H9 (cell line): ENCODE measurements around the gene LYPD1. TPM values are rescaled to one million over a fixed set of nuclear protein-coding genes. Genes with fewer than 3 reads are reported as not detected.

Experiments
- DNase-seq: peaks from one replicate; pipeline ENCODE4 v3.0.0-alpha.2; 2017
- H2AFZ ChIP-seq: one replicate; pipeline ENCODE4 v1.6.1; 2013; ENCODE audit warnings: mild to moderate bottlenecking, low read length, control low read depth, moderate library complexity
- H2AK5ac ChIP-seq: 2 replicates; pipeline ENCODE4 v1.6.1; 2013; ENCODE audit warnings: low read length, control low read depth, mixed read lengths; ENCODE audit not compliant: insufficient read length
- H2BK120ac ChIP-seq: one replicate; pipeline ENCODE4 v1.6.1; 2013; ENCODE audit warnings: low read depth, mild to moderate bottlenecking, low read length, control low read depth, inconsistent platforms; ENCODE audit not compliant: poor library complexity, severe bottlenecking
- H2BK12ac ChIP-seq: 2 replicates; pipeline ENCODE4 v1.6.1; 2013; ENCODE audit warnings: low read length, control low read depth, mixed read lengths, low read depth; ENCODE audit not compliant: insufficient read length
- H2BK15ac ChIP-seq: 2 replicates; pipeline ENCODE4 v1.6.1; 2013; ENCODE audit warnings: low read depth, low read length, control low read depth
- H2BK20ac ChIP-seq: one replicate; pipeline ENCODE4 v1.6.1; 2013; ENCODE audit warnings: low read depth, mild to moderate bottlenecking, low read length, control low read depth, inconsistent platforms; ENCODE audit not compliant: poor library complexity, severe bottlenecking
- H2BK5ac ChIP-seq: 2 replicates; pipeline ENCODE4 v1.6.1; 2013; ENCODE audit warnings: low read length, control low read depth, mixed read lengths; ENCODE audit not compliant: insufficient read length
- H3K14ac ChIP-seq: 2 replicates; pipeline ENCODE4 v1.6.1; 2013; ENCODE audit warnings: low read length, control low read depth; ENCODE audit not compliant: insufficient read depth
- H3K18ac ChIP-seq: 2 replicates; pipeline ENCODE4 v1.6.1; 2013; ENCODE audit warnings: low read depth, mild to moderate bottlenecking, mixed read lengths, low read length, control low read depth; ENCODE audit not compliant: insufficient read length
- H3K23ac ChIP-seq: 2 replicates; pipeline ENCODE4 v1.6.1; 2013; ENCODE audit warnings: low read length, control low read depth, mixed read lengths, low read depth; ENCODE audit not compliant: insufficient read length
- H3K23me2 ChIP-seq: 2 replicates; pipeline ENCODE4 v1.6.1; 2013; ENCODE audit warnings: low read depth, mild to moderate bottlenecking, mixed read lengths, low read length, control low read depth; ENCODE audit not compliant: insufficient read length, poor library complexity, severe bottlenecking
- H3K27ac ChIP-seq: 2 replicates; pipeline ENCODE4 v1.5.1; 2013; ENCODE audit warnings: low read length, control low read depth, mixed read lengths, low read depth; ENCODE audit not compliant: insufficient read length
- H3K27me3 ChIP-seq: 2 replicates; pipeline ENCODE4 v1.6.1; 2013; ENCODE audit warnings: low read length, control low read depth, inconsistent platforms; ENCODE audit not compliant: insufficient read depth
- H3K4ac ChIP-seq: 2 replicates; pipeline ENCODE4 v1.6.1; 2013; ENCODE audit warnings: low read depth, mild to moderate bottlenecking, control low read depth, inconsistent platforms, low read length, moderate library complexity
- H3K4me1 ChIP-seq: 2 replicates; pipeline ENCODE4 v1.6.1; 2013; ENCODE audit warnings: low read length, control low read depth, inconsistent platforms; ENCODE audit not compliant: insufficient read depth
- H3K4me2 ChIP-seq: 2 replicates; pipeline ENCODE4 v1.6.1; 2013; ENCODE audit warnings: low read length, control low read depth, mixed read lengths; ENCODE audit not compliant: insufficient read length, insufficient read depth
- H3K56ac ChIP-seq: 2 replicates; pipeline ENCODE4 v1.6.1; 2013; ENCODE audit warnings: low read depth, mild to moderate bottlenecking, mixed read lengths, low read length, control low read depth; ENCODE audit not compliant: insufficient read length
- H3K79me1 ChIP-seq: 2 replicates; pipeline ENCODE4 v1.6.1; 2013; ENCODE audit warnings: low read depth, mild to moderate bottlenecking, moderate library complexity, low read length, control low read depth, inconsistent platforms; ENCODE audit not compliant: insufficient read depth, poor library complexity, severe bottlenecking
- H3K79me2 ChIP-seq: 2 replicates; pipeline ENCODE4 v1.6.1; 2013; ENCODE audit warnings: low read length, control low read depth, inconsistent platforms; ENCODE audit not compliant: insufficient read depth
- H3K9ac ChIP-seq: 2 replicates; pipeline ENCODE4 v1.6.1; 2013; ENCODE audit warnings: low read length, control low read depth, mixed read lengths; ENCODE audit not compliant: insufficient read length; ENCODE audit errors: extremely low read depth
- H3K9me3 ChIP-seq: one replicate; pipeline ENCODE4 v1.6.1; 2013; ENCODE audit warnings: low read depth, low read length, inconsistent platforms; ENCODE audit not compliant: control insufficient read depth
- H3T11ph ChIP-seq: one replicate; pipeline ENCODE4 v1.6.1; 2013; ENCODE audit warnings: mild to moderate bottlenecking, low read length, control low read depth, inconsistent platforms
- H4K20me1 ChIP-seq: one replicate; pipeline ENCODE4 v1.6.1; 2013; ENCODE audit not compliant: control insufficient read depth, insufficient read length, insufficient read depth
- H4K5ac ChIP-seq: 2 replicates; pipeline ENCODE4 v1.6.1; 2013; ENCODE audit warnings: low read depth, mild to moderate bottlenecking, mixed read lengths, low read length, control low read depth; ENCODE audit not compliant: insufficient read length
- H4K8ac ChIP-seq: replicated peaks from 2 replicates; pipeline ENCODE4 v1.6.1; 2013; ENCODE audit warnings: low read length, control low read depth, mixed read lengths, low read depth; ENCODE audit not compliant: insufficient read length
- H4K91ac ChIP-seq: 2 replicates; pipeline ENCODE4 v1.6.1; 2013; ENCODE audit warnings: low read depth, mild to moderate bottlenecking, moderate library complexity, mixed read lengths, low read length, control low read depth; ENCODE audit not compliant: insufficient read length
- H3K27ac Mint-ChIP-seq, 3 experiments: 2 replicates in 2 of 3; 3 replicates in 1 of 3; pipeline ENCODE4 v1.8.0; 2020 to 2021; ENCODE audit warnings: mixed read lengths in 3 of 3, mild to moderate bottlenecking in 1 of 3, moderate library complexity in 1 of 3
- H3K27me3 Mint-ChIP-seq: 2 replicates; pipeline ENCODE4 v1.8.0; 2021; ENCODE audit warnings: low read depth, mild to moderate bottlenecking, moderate library complexity, mixed read lengths
- H3K36me3 Mint-ChIP-seq, 3 experiments: 2 replicates in 2 of 3; 3 replicates in 1 of 3; pipeline ENCODE4 v1.8.0; 2020 to 2021; ENCODE audit warnings: low read depth in 3 of 3, mixed read lengths in 3 of 3; ENCODE audit not compliant: insufficient read depth in 1 of 3
- H3K4me1 Mint-ChIP-seq, 2 experiments: 2 replicates each; pipeline ENCODE4 v1.8.0; 2020; ENCODE audit warnings: mixed read lengths in 2 of 2
- H3K4me3 Mint-ChIP-seq, 2 experiments: 2 replicates in 1 of 2; 3 replicates in 1 of 2; pipeline ENCODE4 v1.8.0; 2020 to 2021; ENCODE audit warnings: mild to moderate bottlenecking in 2 of 2, mixed read lengths in 2 of 2, moderate library complexity in 1 of 2
- H3K9me3 Mint-ChIP-seq, 2 experiments: 2 replicates in 1 of 2; 3 replicates in 1 of 2; pipeline ENCODE4 v1.8.0; 2020; ENCODE audit warnings: mild to moderate bottlenecking in 2 of 2, mixed read lengths in 2 of 2, moderate library complexity in 1 of 2
- WGBS: extraction: QIAGEN DNeasy Blood & Tissue Kit; methylation state at CpG from one replicate; pipeline ENCODE4 v1.1.7; 2013; ENCODE audit warnings: missing lambda C conversion rate, low lambda C conversion rate, mixed read lengths; ENCODE audit not compliant: insufficient read length; ENCODE audit errors: extremely low coverage; 5-methylcytosine and 5-hydroxymethylcytosine counted together
- total RNA-seq: library from RNA; stranded (reverse); gene quantifications from 2 replicates; pipeline ENCODE4 v1.2.1, GENCODE V29; 2021
- TF ChIP-seq, protein P1 (sequence below): fragments of 200-600 bp; sonication (generic); conservative IDR thresholded peaks from 3 replicates; pipeline ENCODE4 v1.8.0; 2021; ENCODE audit warnings: antibody characterized with exemption, mild to moderate bottlenecking

Gene LYPD1
- total RNA-seq, 1 experiment from 2014 or later: 10.6 TPM

DNA sequence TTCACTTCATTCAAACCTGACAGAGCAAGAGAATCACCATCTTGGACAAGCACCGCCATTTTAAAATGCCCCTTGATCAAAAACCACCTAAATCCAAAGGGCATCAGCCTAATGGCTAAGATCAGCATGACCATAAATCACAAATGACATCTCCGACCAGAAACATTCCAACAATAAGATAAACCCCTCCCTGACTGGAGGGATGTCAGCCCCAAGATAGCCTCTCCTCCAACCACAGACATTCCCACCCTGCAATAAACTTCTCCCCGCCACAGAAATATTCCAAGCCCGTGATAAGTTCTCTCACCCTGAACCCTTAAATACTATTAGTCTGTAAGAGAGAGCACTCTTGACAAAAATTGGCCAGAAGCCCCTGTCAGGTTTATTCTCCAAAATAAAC is 21.6 kb upstream of the LYPD1 start:
- Histone ChIP-seq H3K56ac (no peak overlapping the region), H3K14ac (no peak overlapping the region), H3K79me2 (no peaks in the 10 kb centered on the region), H3K18ac (no peak overlapping the region), H3K4me1 (no peaks in the 10 kb centered on the region; the same call in 1 of the 2 replicates), H2BK12ac (no peak overlapping the region), H3K9ac (no peak overlapping the region), H3K4me2 (no peak overlapping the region), H4K20me1 (no peaks in the 10 kb centered on the region), H2BK120ac (no peak overlapping the region), H2BK15ac (no peak overlapping the region), H3K4ac (no peak overlapping the region), H4K8ac (no peak overlapping the region), H3K27me3 (no peaks in the 10 kb centered on the region), H2BK5ac (no peak overlapping the region), H3T11ph (no peak overlapping the region), H4K91ac (no peak overlapping the region), H3K79me1 (no peaks in the 10 kb centered on the region), H2AFZ (no peak overlapping the region), H3K23me2 (no peaks in the 10 kb centered on the region), H4K5ac (no peak overlapping the region), H3K9me3 (no peaks in the 10 kb centered on the region), H2AK5ac (no peak overlapping the region), H3K23ac (no peak overlapping the region), H3K27ac (no peak overlapping the region), H2BK20ac (no peak overlapping the region)
- TF ChIP-seq, protein P1, sequence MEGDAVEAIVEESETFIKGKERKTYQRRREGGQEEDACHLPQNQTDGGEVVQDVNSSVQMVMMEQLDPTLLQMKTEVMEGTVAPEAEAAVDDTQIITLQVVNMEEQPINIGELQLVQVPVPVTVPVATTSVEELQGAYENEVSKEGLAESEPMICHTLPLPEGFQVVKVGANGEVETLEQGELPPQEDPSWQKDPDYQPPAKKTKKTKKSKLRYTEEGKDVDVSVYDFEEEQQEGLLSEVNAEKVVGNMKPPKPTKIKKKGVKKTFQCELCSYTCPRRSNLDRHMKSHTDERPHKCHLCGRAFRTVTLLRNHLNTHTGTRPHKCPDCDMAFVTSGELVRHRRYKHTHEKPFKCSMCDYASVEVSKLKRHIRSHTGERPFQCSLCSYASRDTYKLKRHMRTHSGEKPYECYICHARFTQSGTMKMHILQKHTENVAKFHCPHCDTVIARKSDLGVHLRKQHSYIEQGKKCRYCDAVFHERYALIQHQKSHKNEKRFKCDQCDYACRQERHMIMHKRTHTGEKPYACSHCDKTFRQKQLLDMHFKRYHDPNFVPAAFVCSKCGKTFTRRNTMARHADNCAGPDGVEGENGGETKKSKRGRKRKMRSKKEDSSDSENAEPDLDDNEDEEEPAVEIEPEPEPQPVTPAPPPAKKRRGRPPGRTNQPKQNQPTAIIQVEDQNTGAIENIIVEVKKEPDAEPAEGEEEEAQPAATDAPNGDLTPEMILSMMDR: no peak
- WGBS: no CpG with 5 or more reads among the region's 4 CpGs
- no peaks in the 10 kb centered on the region for H3K27me3 Mint-ChIP-seq
- no peak overlapping the region for H3K27ac Mint-ChIP-seq
- DNase-seq: no peak
- H3K9me3 Mint-ChIP-seq: no peaks in the 10 kb centered on the region
- peaks cover 10 to 11% of the 10 kb centered on the region in 2 experiments for H3K4me1 Mint-ChIP-seq
- no peak overlapping the region for H3K4me3 Mint-ChIP-seq
- H3K36me3 Mint-ChIP-seq: no peaks in the 10 kb centered on the region
